ENCODE results near the gene MAGI1. TPM values are rescaled to one million over a fixed set of nuclear protein-coding genes. Genes with fewer than 3 reads are reported as not detected.

MAGI1 gene
- total RNA-seq, 1 donor from 2014 or later = 5.0 TPM

DNA sequence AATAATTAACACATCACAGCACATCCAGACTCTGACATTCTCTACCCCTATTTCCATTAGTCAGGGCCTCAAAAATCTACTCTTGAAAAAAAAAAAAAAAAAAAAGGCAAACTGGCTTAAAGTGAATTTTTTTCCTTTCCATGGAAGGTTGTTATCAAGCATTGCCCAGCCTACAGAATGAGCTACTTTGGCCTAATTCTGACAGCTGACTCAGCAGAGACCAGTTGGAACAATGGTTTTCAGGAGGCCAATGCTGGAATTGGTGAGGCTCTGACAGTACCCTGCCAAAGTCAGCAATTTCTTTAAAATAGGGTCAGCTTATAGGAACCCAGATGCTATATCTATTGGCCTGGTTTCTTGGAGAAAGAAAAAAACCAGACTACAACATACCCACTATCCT, 454.7 kb downstream of the MAGI1 start:
- TF ChIP-seq, protein P1, sequence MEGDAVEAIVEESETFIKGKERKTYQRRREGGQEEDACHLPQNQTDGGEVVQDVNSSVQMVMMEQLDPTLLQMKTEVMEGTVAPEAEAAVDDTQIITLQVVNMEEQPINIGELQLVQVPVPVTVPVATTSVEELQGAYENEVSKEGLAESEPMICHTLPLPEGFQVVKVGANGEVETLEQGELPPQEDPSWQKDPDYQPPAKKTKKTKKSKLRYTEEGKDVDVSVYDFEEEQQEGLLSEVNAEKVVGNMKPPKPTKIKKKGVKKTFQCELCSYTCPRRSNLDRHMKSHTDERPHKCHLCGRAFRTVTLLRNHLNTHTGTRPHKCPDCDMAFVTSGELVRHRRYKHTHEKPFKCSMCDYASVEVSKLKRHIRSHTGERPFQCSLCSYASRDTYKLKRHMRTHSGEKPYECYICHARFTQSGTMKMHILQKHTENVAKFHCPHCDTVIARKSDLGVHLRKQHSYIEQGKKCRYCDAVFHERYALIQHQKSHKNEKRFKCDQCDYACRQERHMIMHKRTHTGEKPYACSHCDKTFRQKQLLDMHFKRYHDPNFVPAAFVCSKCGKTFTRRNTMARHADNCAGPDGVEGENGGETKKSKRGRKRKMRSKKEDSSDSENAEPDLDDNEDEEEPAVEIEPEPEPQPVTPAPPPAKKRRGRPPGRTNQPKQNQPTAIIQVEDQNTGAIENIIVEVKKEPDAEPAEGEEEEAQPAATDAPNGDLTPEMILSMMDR (IDR thresholded peaks at IDR 0.05; ENCODE audit: insufficient read depth, low read length, severe bottlenecking) = no peak
- no peaks in the 10 kb centered on the region for H3K27me3 ChIP-seq (ENCODE audit: control insufficient read depth, insufficient read depth, low read length)
- no peaks in the 10 kb centered on the region for H3K36me3 ChIP-seq (ENCODE audit: control insufficient read depth, insufficient read depth, low read length)
- no peak for FAIRE-seq
- H3K4me3 ChIP-seq (ENCODE audit: low read depth, low read length) = no peak overlapping the region
- DNase-seq (ENCODE audit: low read depth) = no peak

DNA sequence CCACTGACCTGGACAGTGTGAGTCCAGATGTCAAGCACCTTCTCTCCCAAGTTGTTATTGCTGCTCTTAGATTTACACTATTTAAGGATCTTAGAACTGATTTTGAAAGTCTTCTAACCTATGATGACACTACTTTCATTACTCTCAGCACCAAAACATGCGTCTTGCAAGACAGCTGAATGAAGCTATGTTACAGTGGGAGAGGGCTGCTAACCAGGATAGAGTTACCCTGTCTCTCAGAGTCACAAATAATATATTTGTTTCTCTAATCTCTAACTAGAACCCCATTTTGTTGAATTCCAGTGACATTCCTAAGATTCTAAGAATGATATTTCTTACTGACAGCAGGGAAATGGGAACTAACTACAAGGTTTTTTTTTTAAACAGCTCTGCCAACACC, 455.5 kb downstream of the MAGI1 start:
- Histone ChIP-seq H3K27me3 (ENCODE audit: control insufficient read depth, insufficient read depth, low read length) (no peaks in the 10 kb centered on the region), H3K36me3 (ENCODE audit: control insufficient read depth, insufficient read depth, low read length) (no peaks in the 10 kb centered on the region), H3K4me3 (ENCODE audit: low read depth, low read length) (no peak overlapping the region)
- no peak for FAIRE-seq
- no peak for DNase-seq (ENCODE audit: low read depth)
- TF ChIP-seq, protein P1 (IDR thresholded peaks at IDR 0.05; ENCODE audit: insufficient read depth, low read length, severe bottlenecking) = no peak

- FAIRE-seq = no peak
- DNase-seq (ENCODE audit: low read depth) = peak; percentile 70
- Histone ChIP-seq H3K27me3 (ENCODE audit: control insufficient read depth, insufficient read depth, low read length) (no peaks in the 10 kb centered on the region), H3K4me3 (ENCODE audit: low read depth, low read length) (no peak overlapping the region), H3K36me3 (ENCODE audit: control insufficient read depth, insufficient read depth, low read length) (no peaks in the 10 kb centered on the region)
- TF ChIP-seq, protein P1 (IDR thresholded peaks at IDR 0.05; ENCODE audit: insufficient read depth, low read length, severe bottlenecking) = no peak
These were observed 456.6 kb downstream of the MAGI1 start for GRCh38 chr3:65582012-65582717.

- TF ChIP-seq, protein P1 (IDR thresholded peaks at IDR 0.05; ENCODE audit: insufficient read depth, low read length, severe bottlenecking) = no peak
- no peak overlapping the region for H3K4me3 ChIP-seq (ENCODE audit: low read depth, low read length)
These were observed 457.4 kb downstream of the MAGI1 start for GRCh38 chr3:65581313-65581712.

GRCh38 chr3:65578861-65579260, 459.9 kb downstream of the MAGI1 start:
- Histone ChIP-seq H3K27me3 (ENCODE audit: control insufficient read depth, insufficient read depth, low read length) (no peaks in the 10 kb centered on the region), H3K4me3 (ENCODE audit: low read depth, low read length) (no peak overlapping the region), H3K36me3 (ENCODE audit: control insufficient read depth, insufficient read depth, low read length) (no peaks in the 10 kb centered on the region)
- DNase-seq (ENCODE audit: low read depth) (no peak), FAIRE-seq (no peak)
- TF ChIP-seq, protein P1 (IDR thresholded peaks at IDR 0.05; ENCODE audit: insufficient read depth, low read length, severe bottlenecking) = no peak

More at GRCh38 chr3:65581313-65581712, 457.4 kb downstream of the MAGI1 start:
- no peaks in the 10 kb centered on the region for H3K27me3 ChIP-seq (ENCODE audit: control insufficient read depth, insufficient read depth, low read length)
- FAIRE-seq (no peak), DNase-seq (ENCODE audit: low read depth) (no peak)
- H3K36me3 ChIP-seq (ENCODE audit: control insufficient read depth, insufficient read depth, low read length) = no peaks in the 10 kb centered on the region

All from bronchial epithelial cell (primary cell).